HL-60 (cell line): ENCODE data around the gene GNB4.

Experiments used
- CTCF ChIP-seq: IDR thresholded peaks from one replicate; pipeline ENCODE4 v1.5.1; 2011; ENCODE audit warnings: low read length, control low read depth, inconsistent platforms; ENCODE audit not compliant: insufficient read depth
- GABPA ChIP-seq: IDR thresholded peaks from 2 replicates; pipeline ENCODE4 v1.6.1; 2012; ENCODE audit warnings: low read depth
- POLR2AphosphoS5 ChIP-seq: IDR thresholded peaks from 2 replicates; pipeline ENCODE4 v1.6.1; 2012; ENCODE audit warnings: low read depth
- REST ChIP-seq: IDR thresholded peaks from 2 replicates; pipeline ENCODE4 v1.6.1; 2012; ENCODE audit warnings: low read depth; ENCODE audit not compliant: insufficient replicate concordance

GRCh38 chr3:179414804-179415203 lies 36.5 kb downstream of the GNB4 start:
- TF ChIP-seq POLR2AphosphoS5 (no peak), CTCF (no peak), REST (no peak), GABPA (no peak)
